NOMO-1 treated with DMSO at 0.1 percent for 48 hours (cell line): Measurements from ENCODE around the gene CLASRP.
"Not testable (repeated sequence)": the region's sequence is repeated elsewhere in the genome, so short reads cannot be mapped to it uniquely, and the experiment has no call there.

ENCODE experiments used
- DNase-seq: peaks from one replicate; lab custom pipeline; 2025; ENCODE audit not compliant: unreplicated experiment; lab: John Stamatoyannopoulos, UW

CLASRP gene

DNA sequence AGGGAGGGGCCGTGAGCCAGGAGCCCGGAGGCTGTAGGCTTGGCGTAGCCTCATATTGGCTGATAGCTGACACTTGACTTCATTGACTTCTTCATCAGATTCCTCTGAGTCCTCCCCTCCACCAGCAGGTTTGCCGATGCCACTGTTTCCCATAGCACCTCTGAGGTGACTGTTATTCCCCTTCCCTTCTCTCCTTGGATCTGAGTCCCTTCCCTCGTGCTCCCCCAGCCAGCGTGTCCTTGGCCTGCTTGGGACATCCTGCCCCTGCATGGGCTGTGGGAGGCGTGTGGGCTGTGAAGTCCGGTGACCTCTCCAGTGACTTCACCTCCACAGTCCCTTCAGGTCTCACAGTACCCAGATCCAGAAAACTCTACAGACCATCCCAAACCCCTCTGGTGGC, 63.0 kb downstream of the CLASRP start:
- no peak for DNase-seq

DNA sequence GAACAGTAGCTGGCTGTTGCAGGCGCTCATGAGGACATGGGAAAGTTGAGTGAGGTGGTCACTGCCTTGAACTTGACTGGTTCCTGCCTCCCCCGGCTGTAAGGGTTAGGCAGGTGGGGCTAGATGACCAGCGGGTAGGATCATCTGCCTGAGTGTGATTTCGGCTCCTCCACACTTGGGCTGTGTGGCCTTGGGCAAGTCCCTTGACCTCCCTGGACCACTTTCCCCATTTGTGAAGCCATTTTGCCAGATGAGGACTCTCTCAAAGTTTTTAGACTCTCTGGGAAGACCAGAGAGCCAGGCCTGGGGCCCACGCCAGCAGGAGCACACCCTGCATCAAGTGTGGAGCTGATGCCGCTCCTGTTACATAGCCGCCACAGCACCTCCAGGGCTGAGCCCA, 63.6 kb downstream of the CLASRP start:
- DNase-seq: no peak

DNA sequence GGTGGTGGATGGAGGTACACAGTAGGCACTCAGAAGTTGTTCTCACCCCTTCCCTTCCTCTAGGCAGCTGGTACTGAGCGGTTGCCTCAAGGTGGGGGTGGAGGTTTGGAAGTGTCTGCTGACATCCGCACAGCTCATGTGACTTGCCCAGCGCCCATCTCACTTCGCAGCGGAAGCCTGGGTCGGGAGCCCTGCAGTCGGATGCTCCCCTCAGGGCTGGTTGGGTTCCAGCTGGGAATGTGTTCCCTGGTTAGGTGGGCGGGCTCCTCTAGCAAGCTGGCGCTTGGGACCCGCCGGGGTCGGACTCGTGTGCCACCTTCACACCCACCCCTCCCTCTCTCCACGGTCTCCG, 64.3 kb downstream of the CLASRP start:
- DNase-seq: no peak

DNA sequence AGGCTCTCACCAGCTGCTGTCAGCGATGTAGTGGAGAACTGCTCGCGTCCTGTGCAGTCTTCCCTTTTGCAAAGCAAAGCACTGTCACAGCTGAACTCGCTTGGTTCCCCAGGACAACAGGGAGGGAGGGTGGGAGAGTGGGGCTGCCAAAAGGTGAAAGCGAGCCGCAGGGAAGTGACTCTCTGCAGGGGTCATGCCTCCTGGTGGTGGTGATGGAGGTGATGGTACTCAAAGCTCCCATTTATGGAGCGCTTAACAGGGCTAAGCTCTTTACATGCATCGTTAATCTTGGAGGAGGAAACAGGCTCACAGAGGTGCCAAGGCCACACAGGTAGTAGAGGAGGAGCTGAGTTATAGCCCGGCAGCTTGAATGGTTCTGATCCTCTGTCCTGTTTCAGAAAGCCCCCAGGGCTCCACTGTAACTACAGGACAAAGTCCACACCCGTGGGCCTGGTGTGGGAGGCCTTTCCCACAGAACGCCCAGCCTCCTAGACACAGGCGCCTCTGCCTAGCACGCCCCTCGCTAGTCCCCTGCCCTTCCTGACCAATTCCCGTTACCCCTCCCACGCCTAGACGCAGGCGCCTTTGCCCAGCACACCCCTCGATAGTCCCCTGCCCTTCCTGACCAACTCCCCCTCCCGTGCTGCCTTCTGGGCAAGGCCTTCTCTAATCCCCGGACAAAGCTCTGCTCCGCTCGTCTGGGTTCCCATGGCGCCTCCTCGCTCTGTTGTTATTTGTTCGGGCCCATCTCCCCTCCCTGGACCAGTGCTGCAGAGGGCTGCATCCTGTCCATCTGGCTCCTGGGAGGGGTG, 64.9 kb downstream of the CLASRP start:
- DNase-seq: no peak

DNA sequence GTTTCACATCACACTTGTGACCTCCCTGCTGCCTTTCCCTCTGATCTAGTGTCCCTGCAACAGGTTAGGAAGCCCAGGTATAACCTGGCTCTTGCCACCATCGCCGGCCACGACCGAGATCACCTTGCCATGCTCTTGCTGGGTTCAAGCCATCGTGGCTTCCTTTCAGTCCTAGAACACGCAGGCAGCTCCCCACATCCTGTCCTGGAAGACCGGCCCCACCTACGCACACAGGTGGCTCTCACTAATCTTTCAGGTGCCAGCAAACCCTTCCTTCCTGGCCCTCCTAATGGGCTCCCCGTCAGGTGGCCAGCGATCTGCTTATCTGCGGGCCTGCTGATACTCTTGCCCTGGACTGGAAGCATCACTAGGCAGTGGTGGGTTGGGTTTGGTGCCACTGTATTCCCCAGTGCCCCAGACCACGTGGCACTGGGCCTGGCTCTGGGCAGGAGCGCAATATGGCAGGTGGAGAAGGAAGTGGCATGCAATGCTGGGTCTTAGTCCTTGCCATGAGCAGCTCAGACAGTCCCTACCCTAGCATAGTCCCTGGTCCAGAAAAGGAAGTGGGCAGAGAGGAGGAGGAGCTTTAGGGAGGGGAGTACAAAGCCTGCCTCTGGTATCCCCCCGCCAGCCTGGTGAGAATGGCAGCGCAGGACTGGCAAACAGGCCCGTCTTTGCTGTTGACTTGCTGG, 66.0 kb downstream of the CLASRP start:
- DNase-seq: no peak

DNA sequence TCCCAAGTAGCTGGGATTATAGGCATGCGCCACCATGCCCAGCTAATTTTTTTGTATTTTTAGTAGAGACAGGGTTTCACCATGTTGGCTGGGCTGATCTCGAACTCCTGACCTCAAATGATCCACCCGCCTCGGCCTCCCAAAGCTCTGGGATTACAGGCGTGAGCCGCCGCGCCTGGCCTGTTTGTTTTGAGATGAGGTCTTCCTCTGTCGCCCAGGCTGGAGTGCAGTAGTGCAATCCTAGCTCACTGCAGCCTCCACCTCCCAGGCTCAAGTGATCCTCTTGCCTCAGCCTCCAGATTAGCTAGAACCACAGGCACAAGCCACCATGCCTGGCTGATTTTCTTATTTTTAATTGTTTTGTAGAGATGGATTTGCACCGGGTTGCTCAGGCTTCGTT, 67.5 kb downstream of the CLASRP start:
- DNase-seq: not testable (repeated sequence)

DNA sequence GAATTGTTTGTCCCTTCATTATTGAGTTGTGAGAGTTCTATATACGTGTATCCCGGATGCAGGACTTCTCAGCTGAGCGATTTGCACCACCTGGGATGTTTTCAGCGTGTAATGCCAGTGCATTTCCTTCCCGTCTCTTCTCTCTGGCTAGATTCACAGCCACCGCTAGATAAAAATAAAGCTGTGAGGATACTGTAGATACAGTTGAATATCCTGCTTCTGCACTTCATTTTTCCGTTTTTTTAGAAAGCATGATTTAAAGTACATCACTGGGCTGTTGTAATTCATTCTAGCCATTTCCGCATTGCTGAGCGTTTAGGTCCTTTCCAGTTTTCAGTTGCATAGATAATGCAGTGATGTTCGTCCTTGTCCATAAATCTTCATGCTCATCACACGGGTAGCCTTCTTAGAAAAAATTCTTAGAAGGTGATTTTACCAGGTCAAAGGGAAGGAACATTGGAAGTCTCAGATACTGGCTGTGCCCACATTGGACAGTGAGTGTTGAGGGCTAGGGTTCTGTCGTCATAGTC, 68.8 kb downstream of the CLASRP start:
- DNase-seq: no peak

DNA sequence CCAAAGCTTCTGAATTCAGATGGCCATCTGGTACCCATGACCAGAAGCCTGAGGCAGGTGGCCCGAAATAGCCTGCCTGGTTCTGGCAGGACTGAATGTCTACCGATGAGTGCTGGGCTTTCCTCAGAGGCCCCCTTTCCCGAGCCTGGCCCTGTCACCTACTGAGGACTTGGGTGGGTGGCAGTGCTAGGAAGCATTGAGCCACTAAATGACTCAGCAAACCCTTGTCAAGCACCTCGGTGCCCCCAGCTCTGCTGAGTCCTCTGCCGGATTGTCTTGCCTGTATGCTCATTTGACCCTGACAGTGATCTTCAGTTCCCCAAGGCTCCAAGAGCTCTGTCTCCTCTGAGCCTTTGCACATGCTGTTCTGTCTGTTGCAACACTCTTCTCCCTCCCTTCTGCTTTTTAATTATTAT, 72.0 kb downstream of the CLASRP start:
- no peak for DNase-seq

DNA sequence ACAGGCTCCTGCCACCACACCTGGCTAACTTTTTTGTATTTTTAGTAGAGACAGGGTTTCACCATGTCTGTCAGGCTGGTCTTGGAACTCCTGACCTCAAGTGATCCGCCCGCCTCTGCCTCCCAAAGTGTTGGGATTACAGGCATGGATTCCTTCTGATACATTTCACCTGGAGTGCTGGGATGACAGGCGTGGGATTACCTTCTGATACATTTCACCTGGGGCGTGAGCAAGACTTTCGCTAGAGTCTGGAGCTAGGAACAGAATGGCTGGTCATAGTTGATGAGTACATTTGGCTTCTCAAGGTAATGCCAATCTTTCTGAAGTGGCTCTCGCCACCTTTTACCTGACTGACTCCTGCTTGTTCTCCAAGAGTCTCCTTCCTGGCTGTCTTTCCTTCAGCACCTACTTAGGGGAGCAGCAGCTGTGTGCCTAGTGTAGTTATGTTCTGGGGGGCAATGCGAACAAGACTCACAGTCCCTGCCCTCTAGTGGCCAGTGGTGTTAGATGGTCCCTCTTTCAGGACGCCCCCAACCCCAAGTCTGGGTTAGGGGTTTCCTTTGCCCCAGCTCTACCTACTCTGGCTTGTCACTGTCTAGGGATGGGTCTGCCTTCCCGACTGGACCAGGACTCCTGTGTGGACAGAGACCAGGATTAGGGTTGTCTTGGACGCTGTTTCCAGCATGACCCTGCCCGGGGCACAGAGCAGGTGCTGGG, 73.4 kb downstream of the CLASRP start:
- no peak for DNase-seq

DNA sequence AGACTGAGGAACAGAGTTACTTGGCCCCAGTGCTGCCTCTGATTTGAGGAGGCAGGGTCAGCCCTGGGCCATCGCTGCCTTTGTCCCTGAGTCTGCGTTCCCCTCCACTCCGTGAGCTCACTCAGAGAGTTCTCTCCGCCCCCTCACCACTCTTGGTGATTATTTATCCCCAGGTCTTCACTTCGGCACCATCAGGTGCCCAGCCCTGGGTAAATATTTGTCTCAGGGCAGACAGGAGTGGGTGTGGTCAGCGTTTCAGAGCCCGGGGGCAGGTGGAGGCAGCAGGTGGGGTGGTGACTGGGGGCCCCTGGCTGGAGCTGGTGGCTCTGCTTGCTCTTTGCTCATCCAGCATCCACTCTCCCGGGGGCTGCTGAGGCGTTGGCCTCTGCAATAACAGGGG, 74.8 kb downstream of the CLASRP start:
- DNase-seq: no peak

DNA sequence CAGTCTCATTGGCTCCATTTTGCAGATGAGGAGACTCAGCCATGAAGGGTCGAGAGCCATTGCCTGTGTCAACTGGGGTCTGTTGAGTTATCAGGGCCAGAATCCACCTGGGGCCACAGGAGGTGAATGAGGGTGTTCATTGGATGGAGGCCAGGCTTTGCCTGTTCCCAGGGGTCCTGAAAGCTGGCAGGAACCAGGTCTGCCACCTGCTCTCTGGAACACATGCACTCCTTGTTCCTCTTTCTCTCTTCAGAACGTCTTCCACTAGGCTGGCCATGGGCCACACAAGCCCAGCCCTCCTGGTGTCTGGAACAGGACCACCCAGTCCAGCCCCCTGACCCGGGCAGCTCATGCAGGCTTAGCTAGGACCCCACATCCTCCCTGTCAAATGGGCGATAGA, 75.3 kb downstream of the CLASRP start:
- DNase-seq: no peak

DNA sequence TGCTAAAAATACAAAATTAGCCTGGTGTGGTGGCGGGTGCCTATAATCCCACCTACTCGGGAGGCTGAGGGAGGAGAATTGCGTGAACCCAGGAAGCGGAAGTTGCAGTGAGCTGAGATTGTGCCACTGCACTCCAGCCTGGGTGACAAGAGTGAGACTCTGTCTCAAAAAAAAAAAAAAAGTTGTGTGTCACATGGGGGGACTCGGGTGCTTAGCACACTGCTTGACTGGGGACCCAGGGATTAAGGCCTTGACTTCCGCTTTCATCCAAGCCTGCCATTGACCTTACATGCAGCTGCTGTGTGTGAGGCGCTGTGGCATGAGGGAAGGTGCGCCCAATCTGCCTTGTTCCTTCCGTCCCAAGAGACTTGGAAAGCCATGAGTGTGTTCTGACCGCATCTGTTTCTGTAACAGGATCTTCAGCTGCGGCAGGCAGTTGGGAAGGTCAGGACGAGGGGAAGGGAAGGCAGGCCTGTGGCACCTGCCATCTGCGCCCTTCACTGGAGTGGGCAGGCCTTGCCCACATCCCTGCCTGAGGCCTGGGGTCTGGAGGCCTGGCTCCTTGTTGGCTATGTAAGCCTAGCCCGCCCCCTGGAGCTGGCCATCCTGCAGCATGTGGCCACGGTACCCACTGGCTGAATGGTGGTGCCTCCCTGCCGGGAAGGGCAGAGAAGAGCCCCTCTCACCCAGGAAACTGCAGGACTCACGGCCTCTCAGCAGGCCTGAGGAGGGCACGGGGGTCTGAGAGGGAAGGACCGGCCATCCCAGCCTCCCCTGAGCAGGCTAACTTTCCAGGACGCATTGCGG, 77.2 kb downstream of the CLASRP start:
- DNase-seq: no peak

DNA sequence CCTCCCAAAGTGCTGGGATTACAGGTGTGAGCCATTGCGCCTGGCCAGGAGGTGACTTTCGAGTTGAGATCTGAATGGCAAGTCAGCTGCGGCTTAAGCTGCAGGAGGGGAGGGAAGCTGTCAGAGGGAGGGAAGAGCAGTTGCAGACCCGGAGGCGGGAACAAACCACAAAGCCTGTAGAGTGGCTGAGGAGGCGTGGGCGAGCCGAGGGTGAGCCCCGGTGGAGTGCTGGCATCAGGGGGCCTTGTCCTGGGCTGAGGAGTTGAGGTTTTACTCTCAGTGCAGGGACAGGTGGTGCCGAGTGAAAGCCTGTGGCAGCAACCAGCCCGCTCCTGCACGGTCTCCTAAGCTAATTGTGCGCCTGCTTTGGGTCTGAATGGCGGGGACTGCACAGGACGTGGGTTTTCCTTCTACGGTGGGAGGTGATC, 78.3 kb downstream of the CLASRP start:
- DNase-seq: no peak

DNA sequence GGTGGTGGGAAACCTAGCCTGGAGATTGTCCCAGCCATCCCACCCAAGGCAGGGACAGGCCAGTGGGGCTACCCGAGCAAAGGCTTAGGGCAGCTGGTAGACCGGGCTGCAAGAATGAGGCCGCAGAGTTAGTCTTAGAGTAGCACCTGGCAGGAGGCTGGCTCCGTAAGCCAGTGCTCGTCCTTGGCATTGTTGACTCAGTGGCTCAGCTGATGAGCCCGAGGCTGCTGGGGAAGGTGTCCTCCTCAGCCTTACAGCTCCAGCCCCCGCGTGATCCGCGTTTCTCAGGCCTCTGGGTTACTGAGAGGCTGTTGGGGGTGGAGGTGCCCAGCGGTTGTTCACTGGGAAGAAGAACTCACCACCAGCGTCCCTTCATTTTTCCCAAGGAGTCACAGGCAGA, 78.8 kb downstream of the CLASRP start:
- no peak for DNase-seq

DNA sequence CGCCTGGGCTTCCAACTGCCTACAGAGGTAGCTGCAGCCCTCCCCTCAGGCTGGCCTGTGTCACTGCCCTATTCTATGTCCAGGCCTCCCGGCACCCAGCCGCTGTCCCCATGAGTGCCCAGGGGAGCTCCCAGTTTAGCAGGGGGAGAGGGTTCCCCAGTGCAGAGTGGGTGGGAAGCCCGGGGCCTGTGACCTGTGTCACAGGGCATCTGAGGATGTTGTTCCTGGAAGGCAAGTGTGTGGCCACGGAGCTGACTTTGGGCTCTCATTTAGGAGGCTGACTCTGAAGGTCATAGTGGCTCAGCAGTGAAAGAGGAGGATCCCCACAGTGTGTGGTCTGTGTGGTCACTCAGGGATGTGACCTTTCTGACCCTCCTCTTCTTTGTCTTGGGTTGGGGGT, 79.3 kb downstream of the CLASRP start:
- DNase-seq: no peak

DNA sequence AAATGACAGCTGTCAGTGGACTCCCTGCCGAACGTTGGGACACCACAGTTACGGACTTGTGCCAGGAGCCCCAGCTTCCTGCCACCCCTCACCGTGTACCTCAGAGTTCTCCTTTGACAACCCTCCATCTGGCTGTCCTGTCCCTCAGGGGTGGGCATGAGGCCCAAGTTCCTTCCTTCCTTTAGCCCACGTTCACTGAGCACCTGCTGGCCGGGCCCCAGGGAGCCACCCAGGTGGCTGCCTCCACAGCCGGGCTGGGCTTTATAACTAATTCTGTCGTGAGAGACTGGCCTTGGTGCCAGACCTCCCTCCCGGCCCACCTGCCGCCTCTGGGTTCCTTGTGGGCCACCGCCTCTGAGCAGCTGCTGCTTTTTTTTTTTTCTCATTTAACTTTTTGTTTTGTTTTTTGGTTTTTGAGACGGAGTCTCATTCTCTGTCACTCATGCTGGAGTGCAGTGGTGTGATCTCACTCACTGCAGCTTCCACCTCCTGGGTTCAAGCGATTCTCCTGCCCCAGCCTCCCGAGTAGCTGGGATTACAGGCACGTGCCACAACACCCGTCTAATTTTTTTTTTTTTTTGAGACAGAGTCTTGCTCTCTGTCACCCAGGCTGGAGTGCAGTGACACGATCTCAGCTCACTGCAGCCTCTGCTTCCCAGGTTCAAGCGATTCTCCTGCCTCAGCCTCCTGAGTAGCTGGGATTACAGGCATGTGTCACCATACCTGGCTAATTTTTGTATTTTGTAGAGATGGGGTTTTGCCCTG, 79.9 kb downstream of the CLASRP start:
- not testable (repeated sequence) for DNase-seq

DNA sequence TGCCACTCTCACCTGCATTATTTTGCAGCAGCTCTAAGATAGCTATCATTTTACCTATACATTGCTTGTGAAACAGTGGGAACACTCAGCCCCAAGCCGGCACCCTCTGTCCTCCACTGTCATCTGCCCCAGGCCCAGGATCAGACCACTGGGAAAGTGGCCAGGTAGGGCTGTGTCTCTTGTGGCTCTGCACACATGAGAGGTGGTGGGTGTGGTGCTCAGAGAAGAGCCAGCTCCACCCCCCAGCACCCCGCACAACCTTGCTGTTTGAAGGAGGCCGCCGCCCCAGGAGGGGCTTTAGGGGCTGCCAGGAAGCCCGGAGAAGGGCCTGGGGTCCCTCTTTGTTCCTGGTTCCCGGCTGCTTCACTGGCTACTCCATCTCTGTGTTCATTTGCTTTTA, 80.7 kb downstream of the CLASRP start:
- DNase-seq: no peak
